ENCODE results near the gene KRTAP10-11. TPM values are rescaled to one million over a fixed set of nuclear protein-coding genes. Genes with fewer than 3 reads are reported as not detected.

The KRTAP10-11 gene
- total RNA-seq, 1 donor, result not detected

DNA sequence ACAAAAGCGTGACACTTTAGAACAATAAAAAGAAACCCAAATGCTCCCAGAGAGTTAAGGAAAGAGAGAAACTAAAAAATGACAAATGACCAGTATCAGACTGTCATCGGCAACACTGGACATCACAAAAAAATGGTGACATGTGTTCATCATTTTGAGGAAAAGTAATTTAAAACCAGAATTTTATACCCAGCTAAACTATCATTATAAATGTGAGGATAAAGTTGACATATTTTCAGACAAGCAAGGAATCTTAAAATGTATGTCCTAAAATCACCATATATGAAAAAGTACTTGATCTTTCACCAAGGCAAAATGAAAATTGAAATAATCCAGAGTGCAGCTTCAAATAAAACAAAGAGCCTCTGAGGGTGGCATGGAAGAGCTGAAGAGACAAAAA is 1.3 kb upstream of the KRTAP10-11 start:
- TF ChIP-seq, protein P1, sequence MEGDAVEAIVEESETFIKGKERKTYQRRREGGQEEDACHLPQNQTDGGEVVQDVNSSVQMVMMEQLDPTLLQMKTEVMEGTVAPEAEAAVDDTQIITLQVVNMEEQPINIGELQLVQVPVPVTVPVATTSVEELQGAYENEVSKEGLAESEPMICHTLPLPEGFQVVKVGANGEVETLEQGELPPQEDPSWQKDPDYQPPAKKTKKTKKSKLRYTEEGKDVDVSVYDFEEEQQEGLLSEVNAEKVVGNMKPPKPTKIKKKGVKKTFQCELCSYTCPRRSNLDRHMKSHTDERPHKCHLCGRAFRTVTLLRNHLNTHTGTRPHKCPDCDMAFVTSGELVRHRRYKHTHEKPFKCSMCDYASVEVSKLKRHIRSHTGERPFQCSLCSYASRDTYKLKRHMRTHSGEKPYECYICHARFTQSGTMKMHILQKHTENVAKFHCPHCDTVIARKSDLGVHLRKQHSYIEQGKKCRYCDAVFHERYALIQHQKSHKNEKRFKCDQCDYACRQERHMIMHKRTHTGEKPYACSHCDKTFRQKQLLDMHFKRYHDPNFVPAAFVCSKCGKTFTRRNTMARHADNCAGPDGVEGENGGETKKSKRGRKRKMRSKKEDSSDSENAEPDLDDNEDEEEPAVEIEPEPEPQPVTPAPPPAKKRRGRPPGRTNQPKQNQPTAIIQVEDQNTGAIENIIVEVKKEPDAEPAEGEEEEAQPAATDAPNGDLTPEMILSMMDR (IDR thresholded peaks at IDR 0.05; ENCODE audit: insufficient read depth, low read depth, low read length), result no peak
- no peak overlapping the region for H3K4me3 ChIP-seq (ENCODE audit: low read depth, low read length)
- no peak for DNase-seq (ENCODE audit: low read depth)

DNA sequence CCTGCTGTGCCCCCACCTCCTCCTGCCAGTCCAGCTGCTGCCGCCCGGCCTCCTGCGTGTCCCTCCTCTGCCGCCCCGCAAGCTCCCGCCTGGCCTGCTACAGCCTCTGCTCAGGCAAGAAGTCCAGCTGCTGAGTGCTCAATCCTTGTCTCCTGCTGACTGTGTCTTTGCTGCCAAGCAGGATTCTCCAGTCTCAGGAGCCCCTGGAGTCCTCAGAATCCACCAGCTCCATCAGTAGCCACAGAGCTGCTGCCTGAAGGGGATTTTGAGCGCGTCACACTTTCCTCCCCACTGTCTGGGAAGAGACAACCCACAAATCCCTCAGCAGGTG is 973 bp downstream of the KRTAP10-11 start:
- TF ChIP-seq, protein P1 (IDR thresholded peaks at IDR 0.05; ENCODE audit: insufficient read depth, low read depth, low read length), result no peak
- DNase-seq (ENCODE audit: low read depth), result no peak
- no peak overlapping the region for H3K4me3 ChIP-seq (ENCODE audit: low read depth, low read length)

DNA sequence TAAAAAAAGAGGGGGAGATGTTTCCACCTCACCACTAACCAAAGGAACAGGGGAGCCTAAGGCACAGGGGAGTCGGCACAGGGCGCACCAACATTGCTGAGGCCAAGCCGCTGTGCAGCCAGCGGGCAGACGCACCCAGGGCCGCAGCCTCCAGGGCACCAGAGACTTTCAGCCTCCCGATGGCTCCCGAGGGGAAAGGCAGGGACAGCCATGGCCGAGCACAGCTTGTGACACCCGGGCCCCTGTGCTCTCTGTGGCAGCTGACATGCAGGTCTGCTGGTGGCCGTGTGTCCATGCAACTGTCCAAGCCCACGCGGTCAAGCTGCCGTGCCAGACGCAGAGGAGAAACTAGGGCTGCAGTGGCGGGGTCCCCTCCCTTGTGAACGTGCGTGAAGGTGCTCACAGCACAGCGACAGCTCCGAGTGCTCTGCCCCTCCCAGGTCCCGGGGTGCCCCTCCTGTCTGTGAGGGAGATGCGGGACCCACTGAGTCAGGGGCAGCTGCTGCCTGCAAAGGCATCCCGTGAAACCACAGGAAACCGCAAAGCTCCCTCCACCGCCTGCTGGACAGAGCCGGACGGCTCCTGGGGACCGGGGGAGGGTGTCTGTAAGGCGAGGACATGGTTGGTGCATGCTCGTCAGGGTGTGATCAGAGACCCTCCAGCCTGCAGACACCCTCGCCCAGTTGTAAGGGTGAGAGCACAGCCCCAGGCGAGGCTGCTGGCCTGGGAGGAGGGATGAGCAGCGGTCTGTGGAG is 2.5 kb downstream of the KRTAP10-11 start:
- H3K4me3 ChIP-seq (ENCODE audit: low read depth, low read length), result no peak overlapping the region
- TF ChIP-seq, protein P1 (IDR thresholded peaks at IDR 0.05; ENCODE audit: insufficient read depth, low read depth, low read length), result no peak

DNA sequence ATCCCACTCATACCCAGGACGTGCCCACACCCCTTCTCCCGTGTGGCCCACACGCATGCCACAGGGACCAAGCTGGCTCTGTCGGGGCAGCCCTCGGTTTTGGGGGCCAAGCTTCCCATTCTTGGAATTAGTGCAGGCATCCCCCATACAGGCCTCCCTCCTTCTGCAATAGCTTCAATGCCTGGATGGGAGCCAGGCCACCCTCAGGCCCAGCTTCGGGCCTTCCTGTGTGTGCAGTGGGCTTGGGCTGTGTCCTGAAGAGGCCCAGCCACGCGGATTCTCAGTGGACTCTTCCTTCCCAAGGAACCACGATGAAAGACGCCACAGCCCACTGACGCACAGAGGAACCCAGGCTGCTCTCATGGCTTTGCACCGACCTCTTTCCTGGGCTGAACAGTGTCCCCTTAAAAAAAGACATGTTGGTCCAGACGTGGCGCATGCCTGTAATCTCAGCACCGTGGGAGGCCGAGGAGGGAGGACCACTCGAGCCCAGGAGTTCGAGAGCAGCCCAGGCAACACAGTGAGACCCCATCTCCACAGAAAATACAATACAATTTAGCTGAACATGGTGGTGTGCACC is 3.4 kb downstream of the KRTAP10-11 start:
- no peak overlapping the region for H3K4me3 ChIP-seq (ENCODE audit: low read depth, low read length)
- TF ChIP-seq, protein P1 (IDR thresholded peaks at IDR 0.05; ENCODE audit: insufficient read depth, low read depth, low read length), result no peak
- DNase-seq (ENCODE audit: low read depth), result no peak

More for the DNA sequence above, 2.5 kb downstream of the KRTAP10-11 start:
- DNase-seq (ENCODE audit: low read depth), result no peak

DNA sequence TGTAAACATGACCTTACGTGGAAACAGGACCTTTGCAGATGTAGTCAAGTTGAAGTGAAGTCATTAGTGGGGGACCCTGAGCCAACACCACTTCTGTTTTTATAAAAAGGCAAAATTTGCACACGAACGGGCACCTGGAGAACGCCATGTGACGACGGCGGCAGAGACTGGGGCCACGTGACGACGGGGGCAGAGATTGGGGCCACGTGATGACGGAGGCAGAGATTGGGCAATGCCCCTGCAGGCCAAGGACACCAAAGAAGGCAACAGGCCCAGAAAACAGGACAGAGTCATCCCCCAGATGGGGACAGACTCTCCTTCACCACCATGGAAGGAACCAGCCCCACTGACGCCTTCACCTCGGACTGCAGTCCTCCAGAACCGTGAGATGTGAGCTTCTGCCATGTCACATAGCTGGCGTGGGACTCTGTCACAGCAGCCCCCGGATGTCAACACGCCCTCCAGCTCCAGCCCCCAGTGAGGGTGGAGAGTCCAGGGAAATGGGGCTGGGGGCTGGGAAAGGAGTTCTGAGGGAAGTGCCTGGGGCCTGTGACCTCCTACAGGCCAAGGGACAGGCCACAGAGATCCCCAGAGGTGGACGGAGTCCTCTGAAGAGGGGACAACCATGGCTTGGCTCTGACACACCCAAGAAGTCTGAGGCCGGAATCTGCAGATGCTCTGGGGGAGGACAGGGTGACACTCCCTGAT is 4.2 kb downstream of the KRTAP10-11 start:
- TF ChIP-seq, protein P1 (IDR thresholded peaks at IDR 0.05; ENCODE audit: insufficient read depth, low read depth, low read length), result no peak
- H3K4me3 ChIP-seq (ENCODE audit: low read depth, low read length), result no peak overlapping the region
- DNase-seq (ENCODE audit: low read depth), result no peak

DNA sequence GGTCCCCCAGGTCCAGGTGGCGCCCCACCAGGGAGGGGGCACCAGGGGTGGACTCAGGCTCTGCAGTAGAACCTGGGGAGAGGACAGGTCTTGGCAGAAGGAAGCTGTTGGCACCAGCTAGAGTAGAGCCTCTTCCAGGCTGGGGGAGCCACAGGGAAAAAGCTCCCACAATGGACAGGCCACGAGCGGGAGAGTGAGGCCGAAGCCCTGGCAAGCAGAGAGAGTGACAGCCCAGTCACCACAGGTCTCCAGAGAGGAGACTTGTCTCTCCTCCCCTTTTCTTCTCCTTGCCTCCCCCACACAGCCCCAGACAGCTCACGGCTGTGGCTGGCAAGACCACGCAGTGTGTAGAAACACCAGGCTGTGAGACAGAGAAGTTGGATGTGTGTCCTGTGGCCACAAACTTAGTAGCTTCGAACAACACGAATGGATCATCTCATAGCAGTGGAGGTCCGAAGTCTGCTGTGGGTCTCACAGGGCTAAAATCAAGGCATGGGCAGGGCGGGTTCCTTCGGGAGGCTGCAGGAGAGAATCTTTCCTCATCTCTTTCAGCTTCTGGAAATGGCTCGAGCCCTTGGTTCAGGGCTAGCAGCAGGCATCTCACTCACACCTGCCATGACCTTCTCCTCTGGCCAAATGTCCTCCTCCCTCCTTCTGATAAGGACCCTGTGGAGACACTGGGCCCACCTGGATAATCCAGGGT is 4.9 kb downstream of the KRTAP10-11 start:
- no peak overlapping the region for H3K4me3 ChIP-seq (ENCODE audit: low read depth, low read length)
- TF ChIP-seq, protein P1 (IDR thresholded peaks at IDR 0.05; ENCODE audit: insufficient read depth, low read depth, low read length), result no peak
- no peak for DNase-seq (ENCODE audit: low read depth)

Measured in fibroblast of villous mesenchyme (primary cell).